Stimulated activated CD8-positive, alpha-beta memory T cell treated with anti-CD3 and anti-CD28 coated beads, Interleukin-7, amount 100 ng/mL, for 1 hour (primary cell): ENCODE measurements around the gene BCAM.
"Not testable (repeated sequence)": the region's sequence is repeated elsewhere in the genome, so short reads cannot be mapped to it uniquely, and the experiment has no call there.

Source experiments
- DNase-seq, 2 donors: peaks; one replicate each; pipeline ENCODE4 v3.0.0-alpha.2; 2020; ENCODE audit warnings: low read depth in 2 of 2

Gene BCAM

GRCh38 chr19:44817725-44818465 is 9.0 kb downstream of the BCAM start:
- no peak for DNase-seq

GRCh38 chr19:44818466-44819031 is 9.6 kb downstream of the BCAM start:
- no peak for DNase-seq

GRCh38 chr19:44819246-44819832 is 10.4 kb downstream of the BCAM start:
- no peak for DNase-seq

GRCh38 chr19:44820648-44821609 is 12.0 kb downstream of the BCAM start:
- DNase-seq, result no peak

- no peak for DNase-seq
These were observed 13.3 kb downstream of the BCAM start for GRCh38 chr19:44822177-44822576.

GRCh38 chr19:44822670-44823372 is 13.9 kb downstream of the BCAM start:
- no peak for DNase-seq

GRCh38 chr19:44823373-44823698 is 14.4 kb downstream of the BCAM start:
- DNase-seq, result no peak

GRCh38 chr19:44824761-44825160 is 15.9 kb downstream of the BCAM start:
- no peak for DNase-seq

- DNase-seq, result not testable (repeated sequence)
These were observed 24.0 kb downstream of the BCAM start for GRCh38 chr19:44832875-44833274.

GRCh38 chr19:44834399-44834798 is 25.5 kb downstream of the BCAM start:
- DNase-seq, result not testable (repeated sequence)

- DNase-seq, result no peak
These were observed 30.4 kb downstream of the BCAM start for GRCh38 chr19:44839276-44839675.

- DNase-seq, result no peak
These were observed 31.9 kb downstream of the BCAM start for GRCh38 chr19:44840811-44841210.

- no peak for DNase-seq
These were observed 32.3 kb downstream of the BCAM start for GRCh38 chr19:44841231-44841630.

- no peak for DNase-seq
These were observed 36.3 kb downstream of the BCAM start for GRCh38 chr19:44845286-44845611.

GRCh38 chr19:44845612-44846454 is 36.9 kb downstream of the BCAM start, which contains the start of gene NECTIN2:
Gene NECTIN2 (plus strand): TSS chr19:44846297. CDS start chr19:44846526, 229 bp downstream.
- peak; percentile 46 to 50 for DNase-seq

GRCh38 chr19:44846455-44847143 is 37.7 kb downstream of the BCAM start:
- DNase-seq, result no peak

- no peak for DNase-seq
These were observed 38.5 kb downstream of the BCAM start for GRCh38 chr19:44847144-44848035.

- DNase-seq, result no peak
These were observed 39.3 kb downstream of the BCAM start for GRCh38 chr19:44848036-44848811.
